GM19397 (cell line): ENCODE results near the gene WWOX.

Source experiments
- ATAC-seq: cut with Tn5 transposase; IDR thresholded peaks from one replicate; pipeline ENCODE4 v1.9.1; 2021; ENCODE audit warnings: mild to moderate bottlenecking, moderate library complexity; ENCODE audit not compliant: unreplicated experiment

The WWOX gene

DNA sequence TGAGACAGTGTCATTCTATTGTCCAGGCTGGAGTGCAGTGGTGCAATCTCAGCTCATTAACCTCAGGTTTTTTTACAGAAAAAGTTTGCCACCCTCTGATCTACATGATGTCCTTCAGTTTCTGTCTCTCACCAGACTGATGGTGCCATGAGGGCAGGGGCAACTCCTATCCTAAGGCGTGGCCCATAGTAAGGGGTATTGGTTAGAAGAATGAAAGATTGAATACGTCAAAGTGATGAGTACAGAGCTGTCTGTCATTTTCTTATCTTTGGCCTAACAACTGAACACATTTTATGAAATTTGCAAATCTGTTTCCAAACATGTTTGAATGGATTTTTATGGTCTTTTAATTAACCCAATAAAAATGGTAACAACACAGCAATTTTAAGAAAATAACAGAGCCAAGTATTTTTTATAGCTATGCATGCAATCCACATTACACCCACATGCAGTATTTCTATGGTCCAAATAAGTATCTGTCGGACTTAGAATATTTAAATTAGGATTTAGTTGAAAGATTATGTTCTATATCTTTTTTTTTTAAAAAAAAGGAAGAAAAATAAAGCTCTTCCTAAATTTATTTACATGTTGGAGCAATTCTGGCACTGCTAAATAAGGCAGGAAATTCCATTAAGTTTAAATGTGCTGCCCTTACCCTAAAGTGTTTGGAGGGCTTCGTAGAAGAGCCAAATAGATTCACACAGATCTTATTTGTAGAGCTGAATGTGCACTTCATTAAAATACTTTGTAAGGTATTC is 192.8 kb downstream of the WWOX start:
- no peak for ATAC-seq

- no peak for ATAC-seq
Observed at GRCh38 chr16:78292844-78293380, 193.5 kb downstream of the WWOX start.

GRCh38 chr16:78294538-78295225 is 195.2 kb downstream of the WWOX start:
- no peak for ATAC-seq

- ATAC-seq = no peak
Observed at GRCh38 chr16:78297066-78297666, 197.7 kb downstream of the WWOX start.

DNA sequence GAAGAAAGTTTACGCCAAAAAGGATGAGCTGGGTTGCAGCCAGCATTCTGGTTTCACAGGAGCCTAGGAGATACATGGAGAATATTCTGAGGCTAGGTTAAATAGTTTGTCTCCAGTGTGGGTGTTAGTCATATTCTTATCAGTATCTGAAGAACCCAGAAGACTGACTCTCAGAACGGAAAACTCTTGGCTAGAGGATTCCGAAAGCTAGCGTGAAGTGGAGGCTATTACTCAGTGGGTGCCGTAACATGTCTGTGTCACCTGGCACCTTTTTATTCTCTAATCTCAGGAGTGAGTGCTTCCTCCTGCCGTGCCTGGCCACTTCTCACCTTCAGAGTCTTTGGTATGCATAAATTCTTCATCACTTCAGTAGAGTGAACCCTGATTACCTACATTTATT is 199.5 kb downstream of the WWOX start:
- ATAC-seq = no peak

DNA sequence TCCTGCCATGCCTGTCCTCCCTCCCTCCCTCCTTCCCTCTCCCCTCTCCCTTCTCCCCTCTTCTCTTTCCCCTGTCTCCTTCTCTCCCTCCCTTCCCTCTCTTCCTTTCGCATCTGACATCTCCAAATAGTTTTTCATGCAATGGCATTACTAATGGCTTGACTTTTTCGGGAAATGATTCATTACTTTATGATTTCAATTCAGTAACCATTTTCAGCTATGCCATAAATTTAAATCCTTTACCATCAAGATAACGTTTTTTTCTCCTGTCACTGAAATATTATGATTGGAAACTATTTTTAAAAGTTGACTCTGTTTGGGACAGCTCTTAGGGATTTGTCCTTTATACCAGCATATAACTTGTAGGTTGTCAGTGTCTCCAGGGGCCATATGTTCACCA is 201.0 kb downstream of the WWOX start:
- ATAC-seq = no peak

DNA sequence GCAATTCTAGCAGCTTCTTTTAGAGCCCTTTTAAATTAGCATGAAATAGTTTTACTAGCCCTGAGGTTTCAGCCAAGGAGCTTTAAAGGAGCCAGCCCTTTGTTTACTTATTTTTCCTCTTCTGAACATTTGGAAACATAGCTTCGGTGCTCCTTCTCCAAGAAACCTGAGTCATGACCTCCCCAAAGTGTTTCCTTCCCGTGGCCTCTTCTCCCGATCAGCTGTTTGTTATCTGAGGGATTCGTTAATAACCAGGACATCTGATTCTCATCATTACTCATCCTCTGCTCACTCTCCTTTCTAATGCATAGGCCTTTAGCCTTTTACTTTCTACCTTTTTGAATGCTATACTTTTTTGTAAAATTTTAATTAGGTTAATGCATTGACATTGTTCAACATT is 204.5 kb downstream of the WWOX start:
- ATAC-seq = no peak

DNA sequence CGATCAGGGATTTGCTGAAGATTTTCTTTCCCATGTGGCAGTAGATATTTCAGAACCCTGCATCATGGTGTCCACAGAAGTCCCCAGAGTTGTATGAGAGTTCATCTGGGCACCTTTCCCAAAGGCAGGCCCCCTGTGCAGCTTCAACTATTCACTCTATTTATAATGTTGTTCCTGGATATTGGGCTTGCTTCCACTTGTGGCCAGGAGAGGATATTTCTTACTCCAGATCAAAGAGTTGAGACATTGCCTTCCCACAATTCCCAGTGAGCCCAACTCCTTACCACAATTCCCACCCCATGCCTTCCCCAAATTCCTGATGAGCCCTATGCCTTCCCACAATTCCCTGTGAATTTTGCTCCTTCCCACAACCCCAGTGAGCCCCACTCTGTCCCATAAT is 206.9 kb downstream of the WWOX start:
- no peak for ATAC-seq

- ATAC-seq = no peak
Observed at GRCh38 chr16:78307824-78308528, 208.5 kb downstream of the WWOX start.

GRCh38 chr16:78309763-78310162 is 210.3 kb downstream of the WWOX start:
- ATAC-seq = no peak

DNA sequence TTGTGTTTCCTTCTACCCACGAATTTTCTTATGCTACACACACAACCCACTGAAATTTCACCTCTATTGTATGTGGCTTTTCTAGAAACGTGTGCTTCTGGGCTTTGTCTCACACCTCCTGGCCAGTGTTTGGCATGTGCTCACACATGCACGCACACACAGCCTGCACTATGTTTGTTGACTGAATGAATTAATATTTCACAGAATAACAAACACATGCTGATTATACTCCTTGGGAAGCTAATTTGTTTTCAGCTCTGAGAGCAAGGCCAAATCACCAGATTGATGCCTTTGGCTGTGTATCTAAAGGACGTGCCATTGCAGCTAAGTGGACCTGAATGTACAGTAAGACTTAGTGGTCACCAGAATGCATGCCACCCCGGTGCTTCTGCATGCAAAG is 210.7 kb downstream of the WWOX start:
- no peak for ATAC-seq

GRCh38 chr16:78310990-78311561 is 211.6 kb downstream of the WWOX start:
- ATAC-seq = no peak

DNA sequence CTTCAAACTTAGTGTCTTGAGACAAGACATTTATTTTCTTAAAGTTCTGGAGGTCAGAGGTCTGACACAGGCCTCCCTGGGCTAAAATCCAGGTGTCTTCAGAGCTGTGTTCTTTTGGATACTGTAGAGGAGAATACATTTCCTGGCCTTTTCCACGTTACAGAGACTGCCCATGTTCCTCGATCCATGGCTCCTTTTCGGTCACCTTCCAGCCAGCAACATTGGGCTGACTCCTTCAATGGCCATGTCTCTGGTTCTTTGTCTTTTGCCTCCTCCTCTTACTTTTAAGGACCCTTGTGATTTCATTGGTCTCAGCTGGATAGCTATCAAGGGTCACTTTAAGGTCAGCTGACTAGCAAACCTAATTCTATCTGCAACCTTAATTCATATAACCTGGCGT is 212.4 kb downstream of the WWOX start:
- ATAC-seq = no peak

- ATAC-seq = no peak
Observed at GRCh38 chr16:78317564-78318240, 218.2 kb downstream of the WWOX start.

GRCh38 chr16:78321620-78322360 is 222.3 kb downstream of the WWOX start:
- ATAC-seq = no peak

- ATAC-seq = no peak
Observed at GRCh38 chr16:78323315-78323714, 223.9 kb downstream of the WWOX start.

DNA sequence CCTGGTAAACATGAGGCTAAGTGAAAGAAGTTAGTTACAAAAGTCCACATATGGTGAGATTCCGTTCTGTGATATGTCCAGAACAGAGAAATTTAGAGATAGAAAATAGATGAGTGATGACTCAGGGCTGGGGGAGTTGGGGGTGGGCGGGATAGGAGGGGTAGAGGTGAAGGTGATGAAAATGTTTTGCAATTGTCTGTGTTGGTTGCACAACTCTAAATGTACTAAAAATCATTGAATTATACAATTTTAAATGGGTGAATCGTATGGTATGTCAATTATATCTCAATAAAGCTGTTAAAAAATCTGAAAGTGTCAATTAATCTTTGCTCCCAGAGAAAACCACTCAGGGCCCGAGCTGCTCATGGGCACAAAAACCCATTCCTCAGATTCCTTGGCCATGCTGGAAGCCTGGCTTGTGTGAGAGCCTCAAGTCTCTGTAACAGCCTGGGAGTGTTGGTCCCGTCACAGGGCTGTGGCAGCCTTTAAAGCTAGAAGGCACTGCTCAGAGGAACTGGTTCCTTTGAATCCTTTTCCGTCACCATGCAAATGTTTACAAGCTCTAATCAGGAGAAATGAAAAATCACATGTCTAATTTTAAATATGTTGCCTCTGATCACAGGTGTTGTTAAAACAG is 225.3 kb downstream of the WWOX start:
- ATAC-seq = no peak

- no peak for ATAC-seq
Observed at GRCh38 chr16:78325468-78326352, 226.3 kb downstream of the WWOX start.
